ENCODE measurements around the gene MLLT10. TPM values are rescaled to one million over a fixed set of nuclear protein-coding genes. Genes with fewer than 3 reads are reported as not detected.

The MLLT10 gene
- total RNA-seq, 1 donor from 2014 or later, result 39.0 TPM

- no peaks in the 10 kb centered on the region for H3K36me3 Mint-ChIP-seq (ENCODE audit: low read depth)
- peaks cover 70% of the 10 kb centered on the region for H3K4me1 Mint-ChIP-seq (ENCODE audit: low read depth)
- no peak for DNase-seq (ENCODE audit: low spot score)
- no peaks in the 10 kb centered on the region for H3K9me3 Mint-ChIP-seq (ENCODE audit: low read depth)
- no peaks in the 10 kb centered on the region for H3K27me3 Mint-ChIP-seq (ENCODE audit: low read depth)
- no peak for TF ChIP-seq CTCF (IDR thresholded peaks at IDR 0.05)
- peak overlapping the region; percentile 93 for H3K27ac Mint-ChIP-seq (ENCODE audit: unreplicated experiment)
- H3K4me3 Mint-ChIP-seq (ENCODE audit: unreplicated experiment), result no peak overlapping the region
Observed at GRCh38 chr10:21520949-21521348, 13.1 kb upstream of the MLLT10 start.

GRCh38 chr10:21521751-21522533 lies 12.1 kb upstream of the MLLT10 start:
- no peak for TF ChIP-seq CTCF (IDR thresholded peaks at IDR 0.05)
- Mint-ChIP-seq H3K27me3 (ENCODE audit: low read depth) (no peaks in the 10 kb centered on the region), H3K9me3 (ENCODE audit: low read depth) (no peaks in the 10 kb centered on the region), H3K36me3 (ENCODE audit: low read depth) (no peaks in the 10 kb centered on the region), H3K27ac (ENCODE audit: unreplicated experiment) (no peak overlapping the region), H3K4me3 (ENCODE audit: unreplicated experiment) (no peak overlapping the region), H3K4me1 (ENCODE audit: low read depth) (peaks cover 73% of the 10 kb centered on the region)
- DNase-seq (ENCODE audit: low spot score), result no peak

DNA sequence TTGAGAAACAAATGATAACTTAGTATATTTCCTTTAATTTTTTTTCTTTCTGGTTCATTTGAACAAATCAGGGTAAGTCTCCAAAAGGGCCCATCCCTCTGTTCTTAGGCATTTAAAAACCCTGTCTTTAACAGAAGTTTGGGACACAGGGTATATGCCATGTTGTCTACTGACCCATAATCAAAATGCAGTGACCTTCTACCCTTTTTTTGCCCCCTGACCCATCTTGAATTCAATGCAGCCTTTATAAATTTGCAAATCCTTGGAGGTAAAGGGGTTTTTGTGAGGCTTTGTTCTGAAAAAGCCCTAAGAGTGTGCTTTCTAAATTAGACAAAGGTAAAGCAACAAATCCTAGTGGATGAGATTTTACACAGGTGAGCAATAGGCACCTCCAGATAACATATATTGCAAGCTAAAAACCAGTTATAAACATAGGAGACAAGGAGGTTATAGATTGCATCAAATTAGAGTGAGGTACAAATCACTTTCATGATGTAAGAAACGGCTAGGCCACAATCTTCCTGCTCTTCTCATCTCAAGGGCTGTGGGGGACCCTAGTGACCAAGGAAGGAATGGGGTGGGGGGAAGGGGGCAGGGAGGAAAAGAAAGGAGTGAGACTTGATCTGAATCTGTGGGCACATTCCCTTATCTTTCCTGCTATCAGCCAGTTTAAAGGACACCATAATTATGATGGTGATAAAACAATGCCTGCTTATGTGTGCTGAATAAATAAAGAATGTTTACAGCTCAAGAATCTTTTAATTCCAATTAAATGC lies 11.2 kb upstream of the MLLT10 start:
- Mint-ChIP-seq H3K4me3 (ENCODE audit: unreplicated experiment) (no peak overlapping the region), H3K27me3 (ENCODE audit: low read depth) (no peaks in the 10 kb centered on the region), H3K4me1 (ENCODE audit: low read depth) (peaks cover 69% of the 10 kb centered on the region), H3K27ac (ENCODE audit: unreplicated experiment) (peak overlapping the region; percentile 98), H3K36me3 (ENCODE audit: low read depth) (no peaks in the 10 kb centered on the region), H3K9me3 (ENCODE audit: low read depth) (no peaks in the 10 kb centered on the region)
- no peak for DNase-seq (ENCODE audit: low spot score)
- no peak for TF ChIP-seq CTCF (IDR thresholded peaks at IDR 0.05)

DNA sequence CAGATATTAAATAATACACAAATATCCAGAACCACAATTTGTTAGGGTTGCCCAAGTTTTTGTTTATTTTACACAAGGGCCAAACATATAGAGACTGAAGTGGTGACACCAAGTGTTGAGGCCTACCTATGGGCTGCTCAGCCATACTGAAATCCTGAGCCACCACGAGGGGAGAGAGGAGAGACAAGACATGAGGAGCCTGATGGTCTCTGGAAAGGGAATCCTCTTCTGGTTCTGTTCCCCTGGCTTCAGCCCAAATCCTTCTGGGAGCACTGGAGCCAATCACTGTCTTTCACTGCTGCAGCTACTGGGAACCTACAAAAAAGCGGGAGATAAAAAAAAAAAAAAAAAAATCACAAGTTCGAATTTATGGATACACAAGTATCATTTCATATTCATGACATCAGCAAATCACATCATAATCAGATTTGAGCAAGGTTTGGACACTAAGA lies 10.4 kb upstream of the MLLT10 start:
- no peaks in the 10 kb centered on the region for H3K36me3 Mint-ChIP-seq (ENCODE audit: low read depth)
- peak overlapping the region; percentile 98 for H3K27ac Mint-ChIP-seq (ENCODE audit: unreplicated experiment)

More for the DNA sequence above, 10.4 kb upstream of the MLLT10 start:
- no peaks in the 10 kb centered on the region for H3K9me3 Mint-ChIP-seq (ENCODE audit: low read depth)
- no peak for TF ChIP-seq CTCF (IDR thresholded peaks at IDR 0.05)
- DNase-seq (ENCODE audit: low spot score), result no peak
- H3K4me3 Mint-ChIP-seq (ENCODE audit: unreplicated experiment), result peak overlapping the region; percentile 80
- H3K4me1 Mint-ChIP-seq (ENCODE audit: low read depth), result peaks cover 69% of the 10 kb centered on the region
- H3K27me3 Mint-ChIP-seq (ENCODE audit: low read depth), result no peaks in the 10 kb centered on the region
